22Rv1 (cell line): ENCODE results near the gene DIP2C.

Experiments used
- CTCF ChIP-seq: fragments of 450-650 bp; IDR thresholded peaks from 2 replicates; pipeline ENCODE4 v1.5.1; 2017; ENCODE audit warnings: mild to moderate bottlenecking
- ZFX ChIP-seq: fragments of 450-650 bp; IDR thresholded peaks from 2 replicates; pipeline ENCODE4 v1.6.1; 2017; ENCODE audit warnings: antibody characterized with exemption, borderline replicate concordance

- no peak for TF ChIP-seq CTCF
- TF ChIP-seq ZFX: no peak
Observed at GRCh38 chr10:639001-639750, 50.3 kb downstream of the DIP2C start.
